HepG2 (cell line): Measurements from ENCODE around the gene PPP3R1. TPM values are rescaled to one million over a fixed set of nuclear protein-coding genes. Genes with fewer than 3 reads are reported as not detected.
A peak's percentile ranks its signal among the peaks of the same experiment; 100 is the strongest.

Source experiments
- ATAC-seq: fragments of 200-7000 bp; cut with Tn5 transposase; 3 replicates; pipeline ENCODE4 v1.9.1; 2020; ENCODE audit warnings: mild to moderate bottlenecking, moderate library complexity
- BruUV-seq: library from RNA; stranded (reverse); fragments of 400-500 nt; replicated peaks from 2 replicates; lab custom pipeline; 2021; lab: Mats Ljungman, UMichigan
- CTCF ChIA-PET: fragments of 300-600 bp; formaldehyde crosslinking; extraction: SDS; loops from one replicate; lab custom pipeline; 2021; ENCODE audit warnings: low total read pairs, inconsistent platforms, low intra/inter-chr PET ratio; lab: Yijun Ruan, JAX
- POLR2A ChIA-PET: fragments of 350-600 bp; sonication (Branson Sonifier 250); formaldehyde crosslinking; loops from one replicate; lab custom pipeline; 2020; ENCODE audit warnings: antibody characterized with exemption, inconsistent platforms; lab: Yijun Ruan, JAX
- DNase-seq: peaks from one replicate; pipeline ENCODE4 v3.0.0-alpha.2; 2015; ENCODE audit warnings: low spot score
- FAIRE-seq: peaks from 3 replicates; lab custom pipeline; 2011; peaks lifted over from hg19 to GRCh38; lab: Jason Lieb, UNC
- H2AFZ ChIP-seq: one replicate; pipeline ENCODE4 v1.6.1; 2011; ENCODE audit warnings: low read length, inconsistent platforms
- H3K27ac ChIP-seq: fragments of 300-600 bp; 3 replicates; pipeline ENCODE4 v1.8.0; 2011; ENCODE audit warnings: mixed run types, mild to moderate bottlenecking, mixed read lengths, low read length, inconsistent platforms; ENCODE audit not compliant: insufficient read depth; ENCODE audit errors: extremely low read length
- H3K27me3 ChIP-seq, 2 experiments: fragments of 200-600 bp in 1 of 2; 2 replicates in 1 of 2; 3 replicates in 1 of 2; pipeline versions ENCODE4 v1.6.0 to v1.8.0; 2011; ENCODE audit warnings: low read length in 2 of 2, mild to moderate bottlenecking in 2 of 2, moderate library complexity in 2 of 2, inconsistent platforms in 1 of 2; ENCODE audit not compliant: insufficient read depth in 2 of 2, control insufficient read depth in 1 of 2
- H3K36me3 ChIP-seq, 2 experiments: fragments of 200-600 bp in 1 of 2; replicated peaks in 1 of 2; 2 replicates in 1 of 2; 3 replicates in 1 of 2; pipeline versions ENCODE4 v1.5.1 to v1.8.0; 2011; ENCODE audit warnings: low read length in 2 of 2, inconsistent platforms in 1 of 2; ENCODE audit not compliant: insufficient read depth in 2 of 2, control insufficient read depth in 1 of 2
- H3K4me1 ChIP-seq: 2 replicates; pipeline ENCODE4 v1.5.1; 2012; ENCODE audit warnings: low read length, inconsistent platforms; ENCODE audit not compliant: insufficient read depth
- H3K4me2 ChIP-seq: 2 replicates; pipeline ENCODE4 v1.6.0; 2011; ENCODE audit warnings: low read depth, low read length, inconsistent platforms
- H3K4me3 ChIP-seq, 3 experiments: fragments of 200-600 bp in 1 of 3; sonication (generic), shearing (Covaris generic) in 1 of 3; replicated peaks in 1 of 3; 2 replicates each; pipeline ENCODE4 v1.5.1; 2011 to 2016; ENCODE audit warnings: low read length in 3 of 3, inconsistent platforms in 2 of 3, low read depth in 2 of 3, mild to moderate bottlenecking in 2 of 3, control low read depth in 1 of 3, mixed read lengths in 1 of 3; ENCODE audit not compliant: insufficient read depth in 1 of 3
- H3K79me2 ChIP-seq: one replicate; pipeline ENCODE4 v1.6.1; 2011; ENCODE audit warnings: low read length, inconsistent platforms; ENCODE audit not compliant: insufficient read depth
- H3K9ac ChIP-seq: 2 replicates; pipeline ENCODE4 v1.6.0; 2011; ENCODE audit warnings: mild to moderate bottlenecking, low read depth, low read length, inconsistent platforms; ENCODE audit not compliant: insufficient read depth
- H3K9me3 ChIP-seq: 2 replicates; pipeline ENCODE4 v1.5.1; 2012; ENCODE audit warnings: mild to moderate bottlenecking, low read length
- H4K20me1 ChIP-seq: 2 replicates; pipeline ENCODE4 v1.6.0; 2011; ENCODE audit warnings: inconsistent platforms, mild to moderate bottlenecking, low read length, moderate library complexity; ENCODE audit not compliant: insufficient read depth
- CEBPB ChIP-seq: IDR thresholded peaks from 2 replicates; pipeline ENCODE4 v1.6.1; 2011; ENCODE audit warnings: low read depth, low read length, improper control_type of control experiment, borderline replicate concordance
- IRF9 ChIP-seq: sonication (generic); formaldehyde crosslinking; IDR thresholded peaks from 2 replicates; pipeline ENCODE4 v1.8.0; 2022; ENCODE audit warnings: missing genetic modification reagents, mild to moderate bottlenecking, borderline replicate concordance
- KLF6 ChIP-seq: IDR thresholded peaks from 2 replicates; pipeline ENCODE4 v1.8.0; 2016; ENCODE audit warnings: missing biosample characterization, missing genetic modification reagents
- TARDBP ChIP-seq: sonication (generic); formaldehyde crosslinking; IDR thresholded peaks from 2 replicates; pipeline ENCODE4 v1.8.0; 2022; ENCODE audit warnings: mild to moderate bottlenecking, missing genetic modification reagents
- WGBS: methylation state at CpG from one replicate; pipeline ENCODE4 v1.1.6; 2017; ENCODE audit warnings: low lambda C conversion rate; 5-methylcytosine and 5-hydroxymethylcytosine counted together
- in situ Hi-C: cut with HindIII; loops from 2 replicates; pipeline ENCODE4 v1.10.0; 2017; ENCODE audit warnings: low pct_unique_long_range_greater_than_20kb; ENCODE audit not compliant: extremely low pct_ligation_motif_present
- intact Hi-C: fragments of 100-400 bp; cut with micrococcal nuclease; formaldehyde crosslinking; loops from one replicate; pipeline ENCODE4 v1.10.0; 2022; ENCODE audit not compliant: unreplicated experiment
- polyA plus RNA-seq, 8 experiments: library from polyadenylated mRNA; depleted of rRNA in 3 of 8; stranded (reverse) in 7 of 8; unstranded in 1 of 8; fragments of >200 nt; fragmentation: Illumina TruSeq in 4 of 8; extraction: Trizol in 4 of 8; gene quantifications; 2 replicates each; pipeline versions ENCODE4 v1.2.1 to v1.2.3, GENCODE V29; 2011 to 2016; ENCODE audit warnings: low read depth in 4 of 8, missing spikeins in 1 of 8, mixed read lengths in 1 of 8; ENCODE audit not compliant: insufficient read depth in 1 of 8
- total RNA-seq, 5 experiments: library from RNA; depleted of rRNA; stranded (reverse); fragments of >200 nt; fragmentation: Illumina TruSeq; extraction: Trizol; gene quantifications; 2 replicates each; pipeline ENCODE4 v1.2.3, GENCODE V29; 2016; ENCODE audit warnings: low read depth in 1 of 5
- TF ChIP-seq, protein P1 (sequence below): IDR thresholded peaks from 2 replicates; pipeline ENCODE4 v1.6.1; 2016; ENCODE audit warnings: low read depth

The PPP3R1 gene
- total and polyA plus RNA-seq, 2 of the 13 experiments (the other 11 are each of a cell fraction or from before 2014, with no cell fraction given), result 11.6 to 25.7 TPM

GRCh38 chr2:68240446-68240845 is 11.9 kb downstream of the PPP3R1 start (continued):
- no peak for TF ChIP-seq IRF9 (CRISPR knock-in tag)

GRCh38 chr2:68238955-68239822 is 13.1 kb downstream of the PPP3R1 start:
- no peaks in the 10 kb centered on the region for H3K9me3 ChIP-seq
- no peak overlapping the region for H2AFZ ChIP-seq

More at GRCh38 chr2:68238955-68239822, 13.1 kb downstream of the PPP3R1 start:
- Histone ChIP-seq H3K36me3 (peaks cover 0 to 5% of the 10 kb centered on the region in 2 experiments; a peak in 2 of 5 replicates), H3K4me1 (0 out of 2 replicates have a peak, but pooled peaks cover 26% of the 10 kb centered on the region), H3K4me3 (no peak overlapping the region), H3K27ac (no peak overlapping the region), H4K20me1 (peaks cover 67% of the 10 kb centered on the region), H3K79me2 (peaks cover 100% of the 10 kb centered on the region), H3K9ac (no peak overlapping the region), H3K27me3 (no peaks in the 10 kb centered on the region), H3K4me2 (no peak overlapping the region)
- ChIA-PET CTCF (no interaction called here), POLR2A (no interaction called here)
- WGBS, result 91% methylated on average over 6 of the region's 6 CpGs
- in situ Hi-C loops (no loop called here), intact Hi-C loops (no loop called here)
- TF ChIP-seq KLF6 (CRISPR knock-in tag), result no peak
- TF ChIP-seq CEBPB, result peak; percentile 79
- no peak for TF ChIP-seq TARDBP
- TF ChIP-seq, protein P1, sequence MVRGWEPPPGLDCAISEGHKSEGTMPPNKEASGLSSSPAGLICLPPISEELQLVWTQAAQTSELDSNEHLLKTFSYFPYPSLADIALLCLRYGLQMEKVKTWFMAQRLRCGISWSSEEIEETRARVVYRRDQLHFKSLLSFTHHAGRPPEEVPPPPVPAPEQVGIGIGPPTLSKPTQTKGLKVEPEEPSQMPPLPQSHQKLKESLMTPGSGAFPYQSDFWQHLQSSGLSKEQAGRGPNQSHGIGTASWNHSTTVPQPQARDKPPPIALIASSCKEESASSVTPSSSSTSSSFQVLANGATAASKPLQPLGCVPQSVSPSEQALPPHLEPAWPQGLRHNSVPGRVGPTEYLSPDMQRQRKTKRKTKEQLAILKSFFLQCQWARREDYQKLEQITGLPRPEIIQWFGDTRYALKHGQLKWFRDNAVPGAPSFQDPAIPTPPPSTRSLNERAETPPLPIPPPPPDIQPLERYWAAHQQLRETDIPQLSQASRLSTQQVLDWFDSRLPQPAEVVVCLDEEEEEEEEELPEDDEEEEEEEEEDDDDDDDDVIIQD (CRISPR knock-in tag), result peak; percentile 65; the same call in 1 of the 2 replicates
- FAIRE-seq (no peak), DNase-seq (no peak), ATAC-seq (no peak)
- BruUV-seq, result no TSS peak
